WI38 (cell line): ENCODE data around the gene PPFIBP1.

Source experiments
- H3K4me3 ChIP-seq: 2 replicates; pipeline ENCODE4 v1.5.1; 2011; ENCODE audit warnings: low read depth, mild to moderate bottlenecking, control low read depth, low read length
- TF ChIP-seq, protein P1 (sequence below): IDR thresholded peaks from 2 replicates; pipeline ENCODE4 v1.5.1; 2012; ENCODE audit warnings: low read depth, mild to moderate bottlenecking, control low read depth, low read length

PPFIBP1 gene

DNA sequence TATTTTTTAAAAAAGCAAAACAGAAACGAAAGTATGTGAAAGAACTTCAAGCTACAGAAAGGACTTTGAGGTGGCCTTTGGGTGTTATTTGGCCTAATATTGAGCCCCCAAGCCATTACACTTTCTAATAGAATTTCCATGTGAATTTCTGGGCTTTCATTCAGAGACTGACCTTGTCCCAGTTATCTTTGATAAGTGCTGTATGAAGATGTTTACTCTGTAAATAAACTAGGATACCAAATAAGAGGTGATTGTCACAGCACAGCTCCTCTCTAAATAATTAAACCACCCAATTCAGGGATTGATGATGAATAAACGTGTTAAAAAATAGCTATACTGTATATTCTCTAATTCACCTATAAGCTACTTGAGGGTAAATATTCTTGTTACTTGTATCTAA is 32.8 kb upstream of the PPFIBP1 start:
- no peak overlapping the region for H3K4me3 ChIP-seq
- TF ChIP-seq, protein P1, sequence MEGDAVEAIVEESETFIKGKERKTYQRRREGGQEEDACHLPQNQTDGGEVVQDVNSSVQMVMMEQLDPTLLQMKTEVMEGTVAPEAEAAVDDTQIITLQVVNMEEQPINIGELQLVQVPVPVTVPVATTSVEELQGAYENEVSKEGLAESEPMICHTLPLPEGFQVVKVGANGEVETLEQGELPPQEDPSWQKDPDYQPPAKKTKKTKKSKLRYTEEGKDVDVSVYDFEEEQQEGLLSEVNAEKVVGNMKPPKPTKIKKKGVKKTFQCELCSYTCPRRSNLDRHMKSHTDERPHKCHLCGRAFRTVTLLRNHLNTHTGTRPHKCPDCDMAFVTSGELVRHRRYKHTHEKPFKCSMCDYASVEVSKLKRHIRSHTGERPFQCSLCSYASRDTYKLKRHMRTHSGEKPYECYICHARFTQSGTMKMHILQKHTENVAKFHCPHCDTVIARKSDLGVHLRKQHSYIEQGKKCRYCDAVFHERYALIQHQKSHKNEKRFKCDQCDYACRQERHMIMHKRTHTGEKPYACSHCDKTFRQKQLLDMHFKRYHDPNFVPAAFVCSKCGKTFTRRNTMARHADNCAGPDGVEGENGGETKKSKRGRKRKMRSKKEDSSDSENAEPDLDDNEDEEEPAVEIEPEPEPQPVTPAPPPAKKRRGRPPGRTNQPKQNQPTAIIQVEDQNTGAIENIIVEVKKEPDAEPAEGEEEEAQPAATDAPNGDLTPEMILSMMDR, result no peak

DNA sequence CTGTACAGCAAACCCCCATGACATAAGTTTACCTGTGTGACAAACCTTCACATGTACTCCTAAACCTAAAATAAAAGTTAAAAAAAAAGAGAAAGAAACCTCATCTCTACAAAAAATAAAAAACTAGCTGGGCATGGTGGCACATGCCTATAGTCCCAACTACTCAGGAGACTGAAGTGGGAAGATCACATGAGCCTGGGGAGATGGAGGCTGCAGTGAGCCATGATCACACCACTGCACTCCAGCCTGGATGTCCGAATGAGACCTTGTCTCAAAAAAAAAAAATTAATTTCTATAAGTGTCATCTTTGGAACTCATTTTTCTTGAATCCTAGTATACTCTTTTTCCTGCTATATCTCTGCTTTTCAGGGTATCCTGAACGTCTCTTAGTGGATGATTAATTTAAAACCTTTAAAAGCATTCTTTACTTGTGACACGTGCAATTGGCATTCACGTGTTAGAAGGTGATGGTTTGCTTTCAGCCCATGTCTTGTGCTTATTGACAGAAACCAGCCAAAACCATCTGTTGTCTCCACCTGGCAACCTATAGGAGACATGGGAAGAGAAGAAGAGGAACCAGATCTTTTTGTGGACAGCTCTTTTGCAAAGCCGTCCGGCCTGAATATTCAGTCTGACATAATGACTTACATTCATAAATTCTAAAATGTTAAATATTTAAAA is 30.6 kb upstream of the PPFIBP1 start:
- TF ChIP-seq, protein P1, result no peak
- no peak overlapping the region for H3K4me3 ChIP-seq

DNA sequence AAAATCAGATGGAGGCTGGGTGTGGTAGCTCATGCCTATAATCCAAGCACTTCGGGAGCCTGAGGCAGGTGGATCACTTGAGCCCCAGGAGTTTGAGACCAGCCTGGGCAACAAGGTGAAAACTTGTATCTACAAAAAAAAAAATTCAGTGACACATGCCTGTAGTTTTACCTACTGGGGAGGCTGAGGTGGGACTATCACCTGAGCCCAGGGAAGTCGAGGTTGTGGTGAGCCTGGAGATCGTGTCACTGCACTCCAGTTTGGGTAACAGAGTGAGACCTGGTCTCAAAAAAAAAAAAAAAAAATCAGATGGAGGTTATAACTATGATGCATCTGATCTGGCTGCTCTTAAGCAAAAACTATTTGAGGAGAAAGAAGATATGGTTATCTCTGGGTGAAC is 26.6 kb upstream of the PPFIBP1 start:
- TF ChIP-seq, protein P1, result no peak
- H3K4me3 ChIP-seq, result no peak overlapping the region

DNA sequence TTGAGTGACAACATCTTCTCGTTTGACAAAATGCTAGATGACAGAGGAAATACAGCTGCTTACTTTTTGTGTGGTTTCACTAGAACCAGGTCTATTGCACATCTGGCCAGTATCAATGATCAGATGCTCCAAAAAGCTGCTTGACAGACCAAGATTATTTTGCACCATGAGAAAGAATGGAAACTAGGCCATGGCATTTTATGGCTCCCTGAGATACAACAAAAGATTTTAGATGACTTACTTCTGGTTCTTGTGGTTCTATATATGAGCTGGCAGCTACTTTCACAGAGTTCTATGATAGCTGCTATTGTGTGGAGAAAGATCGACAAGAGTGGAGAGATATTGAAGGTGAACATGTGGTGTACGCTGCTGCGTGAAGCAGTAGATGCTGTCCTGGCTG is 25.9 kb upstream of the PPFIBP1 start:
- TF ChIP-seq, protein P1, result no peak
- H3K4me3 ChIP-seq, result no peak overlapping the region

DNA sequence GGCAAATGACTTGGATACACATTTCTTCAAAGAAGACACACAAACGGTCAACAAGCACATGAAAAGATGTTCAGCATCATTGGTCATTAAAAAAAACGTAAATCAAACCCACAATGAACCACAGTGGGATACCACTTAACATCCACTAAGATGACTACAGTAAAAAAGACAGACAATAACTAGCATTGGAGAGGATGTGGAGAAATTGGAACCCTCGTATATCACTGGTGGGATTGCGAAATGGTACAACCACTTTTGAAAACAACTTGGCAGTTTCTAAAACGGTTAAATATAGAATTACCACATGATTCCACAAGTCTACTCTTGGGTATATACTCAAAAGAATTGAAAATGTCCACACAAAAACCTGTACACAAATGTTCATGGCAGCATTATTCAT is 25.2 kb upstream of the PPFIBP1 start:
- TF ChIP-seq, protein P1, result no peak
- no peak overlapping the region for H3K4me3 ChIP-seq

DNA sequence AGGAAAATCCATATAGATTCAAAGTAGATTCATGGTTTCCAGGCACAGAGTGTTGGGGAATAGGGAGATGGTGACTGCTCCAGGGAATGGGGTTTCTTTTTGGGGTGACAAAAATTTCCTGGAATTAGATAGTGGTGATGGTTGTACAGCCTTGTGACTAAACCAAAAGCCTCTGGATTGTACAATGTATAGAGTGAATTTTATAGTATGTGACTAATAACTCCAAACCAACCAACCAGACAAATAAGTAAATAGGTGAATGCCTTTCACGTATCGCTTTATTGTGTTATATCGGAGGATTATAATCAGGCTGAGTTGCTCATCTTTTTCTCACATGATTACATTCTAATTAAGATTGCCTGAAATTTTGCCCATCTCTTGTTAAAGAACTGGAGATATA is 24.6 kb upstream of the PPFIBP1 start:
- H3K4me3 ChIP-seq, result no peak overlapping the region
- TF ChIP-seq, protein P1, result no peak

DNA sequence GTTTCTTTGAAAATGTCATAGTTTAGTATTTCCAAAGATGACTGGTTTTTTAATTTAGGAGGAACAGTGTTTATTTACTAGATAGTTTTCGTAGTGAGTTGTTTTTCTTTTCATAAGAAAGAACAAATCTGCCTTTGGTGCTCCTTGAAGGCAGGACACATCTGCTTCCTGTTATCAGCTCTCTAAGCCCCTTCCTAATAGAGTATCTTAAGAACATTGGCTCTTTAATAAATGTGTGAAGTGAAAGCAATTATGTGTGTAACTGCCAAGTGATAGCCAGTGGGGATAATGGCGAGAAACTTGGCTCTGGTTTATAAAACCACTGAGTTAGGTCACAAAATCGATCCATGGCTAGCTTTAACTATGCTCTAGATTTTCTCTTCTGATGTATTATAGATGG is 23.5 kb upstream of the PPFIBP1 start:
- H3K4me3 ChIP-seq, result no peak overlapping the region
- TF ChIP-seq, protein P1, result no peak
